ENCODE data around the gene MESP1.

DNA sequence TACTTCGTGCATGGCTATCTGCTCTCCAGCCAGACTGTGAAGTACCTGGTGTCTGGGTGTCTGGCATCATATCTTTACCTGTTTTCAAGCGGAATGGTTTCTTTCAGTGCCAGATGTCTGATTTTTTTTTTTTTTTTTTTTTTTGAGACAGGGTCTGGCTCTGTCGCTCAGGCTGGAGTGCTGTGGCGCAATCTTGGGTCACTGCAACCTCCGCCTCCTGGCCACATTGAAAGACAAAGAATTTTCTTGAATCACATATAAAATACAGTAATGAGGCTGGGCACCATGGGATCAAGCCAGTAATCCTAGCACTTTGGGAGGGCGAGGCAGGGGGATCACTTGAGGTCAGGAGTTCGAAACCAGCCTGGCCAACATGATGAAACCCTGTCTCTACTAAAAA, 2.8 kb upstream of the MESP1 start:
- TF ChIP-seq, protein P1, sequence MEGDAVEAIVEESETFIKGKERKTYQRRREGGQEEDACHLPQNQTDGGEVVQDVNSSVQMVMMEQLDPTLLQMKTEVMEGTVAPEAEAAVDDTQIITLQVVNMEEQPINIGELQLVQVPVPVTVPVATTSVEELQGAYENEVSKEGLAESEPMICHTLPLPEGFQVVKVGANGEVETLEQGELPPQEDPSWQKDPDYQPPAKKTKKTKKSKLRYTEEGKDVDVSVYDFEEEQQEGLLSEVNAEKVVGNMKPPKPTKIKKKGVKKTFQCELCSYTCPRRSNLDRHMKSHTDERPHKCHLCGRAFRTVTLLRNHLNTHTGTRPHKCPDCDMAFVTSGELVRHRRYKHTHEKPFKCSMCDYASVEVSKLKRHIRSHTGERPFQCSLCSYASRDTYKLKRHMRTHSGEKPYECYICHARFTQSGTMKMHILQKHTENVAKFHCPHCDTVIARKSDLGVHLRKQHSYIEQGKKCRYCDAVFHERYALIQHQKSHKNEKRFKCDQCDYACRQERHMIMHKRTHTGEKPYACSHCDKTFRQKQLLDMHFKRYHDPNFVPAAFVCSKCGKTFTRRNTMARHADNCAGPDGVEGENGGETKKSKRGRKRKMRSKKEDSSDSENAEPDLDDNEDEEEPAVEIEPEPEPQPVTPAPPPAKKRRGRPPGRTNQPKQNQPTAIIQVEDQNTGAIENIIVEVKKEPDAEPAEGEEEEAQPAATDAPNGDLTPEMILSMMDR (IDR thresholded peaks at IDR 0.05) = no peak
- no peak for TF ChIP-seq POLR2A (IDR thresholded peaks at IDR 0.05)
